Measurements from ENCODE around the gene NDST4.

DNA sequence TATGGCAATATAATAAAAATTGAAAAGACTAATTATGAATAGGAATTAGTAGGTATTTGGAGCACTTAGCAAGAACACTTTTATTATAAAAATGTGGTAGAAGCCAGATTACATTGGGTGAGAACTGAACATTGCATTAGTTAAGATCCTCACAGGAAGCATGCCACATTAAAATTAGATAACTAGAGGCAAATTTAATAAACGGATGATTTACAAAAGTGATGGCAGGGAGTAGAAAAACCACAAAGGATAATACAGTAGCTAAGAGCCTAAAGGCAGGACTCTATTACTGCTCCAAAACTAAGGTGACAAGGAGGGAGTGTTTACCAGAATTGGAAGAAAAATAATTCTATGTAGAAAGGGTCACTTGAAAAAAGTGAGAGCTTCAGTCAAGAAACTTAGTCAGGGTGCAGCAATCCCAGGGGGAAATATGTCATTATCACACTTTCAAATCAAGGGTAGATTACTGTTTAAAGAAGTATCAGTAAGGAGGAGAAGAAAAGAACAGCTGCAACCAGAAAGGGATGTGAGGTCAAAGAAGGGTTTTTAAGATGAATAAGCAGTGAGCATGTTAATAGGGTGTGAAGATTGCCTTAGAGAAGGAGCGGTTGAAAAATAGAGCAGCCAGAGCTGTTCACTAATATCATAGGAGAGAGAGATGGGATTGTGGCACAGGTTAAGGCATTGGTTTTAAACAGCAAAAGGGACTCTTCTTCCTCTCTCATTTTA, 84.6 kb downstream of the NDST4 start:
- TF ChIP-seq, protein P1, sequence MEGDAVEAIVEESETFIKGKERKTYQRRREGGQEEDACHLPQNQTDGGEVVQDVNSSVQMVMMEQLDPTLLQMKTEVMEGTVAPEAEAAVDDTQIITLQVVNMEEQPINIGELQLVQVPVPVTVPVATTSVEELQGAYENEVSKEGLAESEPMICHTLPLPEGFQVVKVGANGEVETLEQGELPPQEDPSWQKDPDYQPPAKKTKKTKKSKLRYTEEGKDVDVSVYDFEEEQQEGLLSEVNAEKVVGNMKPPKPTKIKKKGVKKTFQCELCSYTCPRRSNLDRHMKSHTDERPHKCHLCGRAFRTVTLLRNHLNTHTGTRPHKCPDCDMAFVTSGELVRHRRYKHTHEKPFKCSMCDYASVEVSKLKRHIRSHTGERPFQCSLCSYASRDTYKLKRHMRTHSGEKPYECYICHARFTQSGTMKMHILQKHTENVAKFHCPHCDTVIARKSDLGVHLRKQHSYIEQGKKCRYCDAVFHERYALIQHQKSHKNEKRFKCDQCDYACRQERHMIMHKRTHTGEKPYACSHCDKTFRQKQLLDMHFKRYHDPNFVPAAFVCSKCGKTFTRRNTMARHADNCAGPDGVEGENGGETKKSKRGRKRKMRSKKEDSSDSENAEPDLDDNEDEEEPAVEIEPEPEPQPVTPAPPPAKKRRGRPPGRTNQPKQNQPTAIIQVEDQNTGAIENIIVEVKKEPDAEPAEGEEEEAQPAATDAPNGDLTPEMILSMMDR (IDR thresholded peaks at IDR 0.05; ENCODE audit: low read depth, low read length, missing input control), result no peak
- TF ChIP-seq, protein P2, sequence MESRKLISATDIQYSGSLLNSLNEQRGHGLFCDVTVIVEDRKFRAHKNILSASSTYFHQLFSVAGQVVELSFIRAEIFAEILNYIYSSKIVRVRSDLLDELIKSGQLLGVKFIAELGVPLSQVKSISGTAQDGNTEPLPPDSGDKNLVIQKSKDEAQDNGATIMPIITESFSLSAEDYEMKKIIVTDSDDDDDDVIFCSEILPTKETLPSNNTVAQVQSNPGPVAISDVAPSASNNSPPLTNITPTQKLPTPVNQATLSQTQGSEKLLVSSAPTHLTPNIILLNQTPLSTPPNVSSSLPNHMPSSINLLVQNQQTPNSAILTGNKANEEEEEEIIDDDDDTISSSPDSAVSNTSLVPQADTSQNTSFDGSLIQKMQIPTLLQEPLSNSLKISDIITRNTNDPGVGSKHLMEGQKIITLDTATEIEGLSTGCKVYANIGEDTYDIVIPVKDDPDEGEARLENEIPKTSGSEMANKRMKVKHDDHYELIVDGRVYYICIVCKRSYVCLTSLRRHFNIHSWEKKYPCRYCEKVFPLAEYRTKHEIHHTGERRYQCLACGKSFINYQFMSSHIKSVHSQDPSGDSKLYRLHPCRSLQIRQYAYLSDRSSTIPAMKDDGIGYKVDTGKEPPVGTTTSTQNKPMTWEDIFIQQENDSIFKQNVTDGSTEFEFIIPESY (IDR thresholded peaks at IDR 0.05), result no peak
- TF ChIP-seq YY1 (IDR thresholded peaks at IDR 0.05), result no peak
- TF ChIP-seq, protein P3, sequence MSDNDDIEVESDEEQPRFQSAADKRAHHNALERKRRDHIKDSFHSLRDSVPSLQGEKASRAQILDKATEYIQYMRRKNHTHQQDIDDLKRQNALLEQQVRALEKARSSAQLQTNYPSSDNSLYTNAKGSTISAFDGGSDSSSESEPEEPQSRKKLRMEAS (IDR thresholded peaks at IDR 0.05), result no peak
- TF ChIP-seq, protein P4, sequence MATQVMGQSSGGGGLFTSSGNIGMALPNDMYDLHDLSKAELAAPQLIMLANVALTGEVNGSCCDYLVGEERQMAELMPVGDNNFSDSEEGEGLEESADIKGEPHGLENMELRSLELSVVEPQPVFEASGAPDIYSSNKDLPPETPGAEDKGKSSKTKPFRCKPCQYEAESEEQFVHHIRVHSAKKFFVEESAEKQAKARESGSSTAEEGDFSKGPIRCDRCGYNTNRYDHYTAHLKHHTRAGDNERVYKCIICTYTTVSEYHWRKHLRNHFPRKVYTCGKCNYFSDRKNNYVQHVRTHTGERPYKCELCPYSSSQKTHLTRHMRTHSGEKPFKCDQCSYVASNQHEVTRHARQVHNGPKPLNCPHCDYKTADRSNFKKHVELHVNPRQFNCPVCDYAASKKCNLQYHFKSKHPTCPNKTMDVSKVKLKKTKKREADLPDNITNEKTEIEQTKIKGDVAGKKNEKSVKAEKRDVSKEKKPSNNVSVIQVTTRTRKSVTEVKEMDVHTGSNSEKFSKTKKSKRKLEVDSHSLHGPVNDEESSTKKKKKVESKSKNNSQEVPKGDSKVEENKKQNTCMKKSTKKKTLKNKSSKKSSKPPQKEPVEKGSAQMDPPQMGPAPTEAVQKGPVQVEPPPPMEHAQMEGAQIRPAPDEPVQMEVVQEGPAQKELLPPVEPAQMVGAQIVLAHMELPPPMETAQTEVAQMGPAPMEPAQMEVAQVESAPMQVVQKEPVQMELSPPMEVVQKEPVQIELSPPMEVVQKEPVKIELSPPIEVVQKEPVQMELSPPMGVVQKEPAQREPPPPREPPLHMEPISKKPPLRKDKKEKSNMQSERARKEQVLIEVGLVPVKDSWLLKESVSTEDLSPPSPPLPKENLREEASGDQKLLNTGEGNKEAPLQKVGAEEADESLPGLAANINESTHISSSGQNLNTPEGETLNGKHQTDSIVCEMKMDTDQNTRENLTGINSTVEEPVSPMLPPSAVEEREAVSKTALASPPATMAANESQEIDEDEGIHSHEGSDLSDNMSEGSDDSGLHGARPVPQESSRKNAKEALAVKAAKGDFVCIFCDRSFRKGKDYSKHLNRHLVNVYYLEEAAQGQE (IDR thresholded peaks at IDR 0.05), result no peak

Measured in liver (tissue), 2 donors.